HepG2 (cell line): ENCODE results near the gene CTDNEP1. TPM values are rescaled to one million over a fixed set of nuclear protein-coding genes. Genes with fewer than 3 reads are reported as not detected.

ENCODE experiments used
- ATF7 ChIP-seq, 2 experiments: fragments of 450-650 bp in 1 of 2; sonication (generic) in 1 of 2; formaldehyde crosslinking in 1 of 2; IDR thresholded peaks; 2 replicates each; pipeline versions ENCODE4 v1.4.0 to v1.6.1; 2016 to 2020; ENCODE audit warnings: antibody characterized with exemption in 1 of 2, mild to moderate bottlenecking in 1 of 2, missing genetic modification reagents in 1 of 2
- BRCA1 ChIP-seq: sonication (generic); formaldehyde crosslinking; IDR thresholded peaks from 2 replicates; pipeline ENCODE4 v1.4.0; 2020; ENCODE audit warnings: missing genetic modification reagents
- HNF4G ChIP-seq, 2 experiments: sonication (generic) in 1 of 2; formaldehyde crosslinking in 1 of 2; IDR thresholded peaks; 2 replicates each; pipeline versions ENCODE4 v1.4.0 to v1.6.1; 2011 to 2020; ENCODE audit warnings: borderline replicate concordance in 2 of 2, low read depth in 2 of 2, mild to moderate bottlenecking in 2 of 2, low read length in 1 of 2, missing genetic modification reagents in 1 of 2, moderate library complexity in 1 of 2
- IKZF5 ChIP-seq: IDR thresholded peaks from 2 replicates; pipeline ENCODE4 v1.6.1; 2018; ENCODE audit warnings: missing genetic modification reagents, mild to moderate bottlenecking, missing compliant biosample characterization
- KDM3A ChIP-seq: IDR thresholded peaks from 2 replicates; pipeline ENCODE4 v1.6.1; 2018; ENCODE audit warnings: low read depth, missing compliant biosample characterization
- KDM6A ChIP-seq: IDR thresholded peaks from 2 replicates; pipeline ENCODE4 v1.6.1; 2016; ENCODE audit warnings: low read depth
- STAT6 ChIP-seq: sonication (generic); formaldehyde crosslinking; IDR thresholded peaks from 2 replicates; pipeline ENCODE4 v1.4.0; 2020; ENCODE audit warnings: missing genetic modification reagents, mild to moderate bottlenecking, borderline replicate concordance
- TBX2 ChIP-seq: sonication (generic); formaldehyde crosslinking; IDR thresholded peaks from 2 replicates; pipeline ENCODE4 v1.5.0; 2020; ENCODE audit warnings: missing genetic modification reagents, mild to moderate bottlenecking, borderline replicate concordance
- ZNF382 ChIP-seq: sonication (generic); formaldehyde crosslinking; IDR thresholded peaks from 2 replicates; pipeline ENCODE4 v1.5.0; 2020; ENCODE audit warnings: missing genetic modification reagents, mild to moderate bottlenecking, borderline replicate concordance
- ZNF543 ChIP-seq: sonication (generic); formaldehyde crosslinking; IDR thresholded peaks from 2 replicates; pipeline ENCODE4 v1.4.0; 2020; ENCODE audit warnings: mild to moderate bottlenecking, missing genetic modification reagents
- ZNF766 ChIP-seq: sonication (generic); formaldehyde crosslinking; IDR thresholded peaks from 2 replicates; pipeline ENCODE4 v1.5.0; 2020; ENCODE audit warnings: missing genetic modification reagents, borderline replicate concordance
- polyA plus RNA-seq, 8 experiments: library from polyadenylated mRNA; depleted of rRNA in 3 of 8; stranded (reverse) in 7 of 8; unstranded in 1 of 8; fragments of >200 nt; fragmentation: Illumina TruSeq in 4 of 8; extraction: Trizol in 4 of 8; gene quantifications; 2 replicates each; pipeline versions ENCODE4 v1.2.1 to v1.2.3, GENCODE V29; 2011 to 2016; ENCODE audit warnings: low read depth in 4 of 8, missing spikeins in 1 of 8, mixed read lengths in 1 of 8; ENCODE audit not compliant: insufficient read depth in 1 of 8
- total RNA-seq, 5 experiments: library from RNA; depleted of rRNA; stranded (reverse); fragments of >200 nt; fragmentation: Illumina TruSeq; extraction: Trizol; gene quantifications; 2 replicates each; pipeline ENCODE4 v1.2.3, GENCODE V29; 2016; ENCODE audit warnings: low read depth in 1 of 5
- TF ChIP-seq, protein P1 (sequence below): sonication (generic); formaldehyde crosslinking; IDR thresholded peaks from 2 replicates; pipeline ENCODE4 v1.8.0; 2023; ENCODE audit warnings: mild to moderate bottlenecking, missing genetic modification reagents
- TF ChIP-seq, protein P2 (sequence below), 2 experiments: fragments of 450-650 bp in 1 of 2; sonication (generic) in 1 of 2; formaldehyde crosslinking; IDR thresholded peaks; 2 replicates each; pipeline versions ENCODE4 v1.5.0 to v1.8.0; 2020 to 2022; ENCODE audit warnings: mild to moderate bottlenecking in 1 of 2, missing genetic modification reagents in 1 of 2

The CTDNEP1 gene
- total and polyA plus RNA-seq, 2 of the 13 experiments (the other 11 are each of a cell fraction or from before 2014, with no cell fraction given): 19.8 to 118 TPM

- TF ChIP-seq, protein P1, sequence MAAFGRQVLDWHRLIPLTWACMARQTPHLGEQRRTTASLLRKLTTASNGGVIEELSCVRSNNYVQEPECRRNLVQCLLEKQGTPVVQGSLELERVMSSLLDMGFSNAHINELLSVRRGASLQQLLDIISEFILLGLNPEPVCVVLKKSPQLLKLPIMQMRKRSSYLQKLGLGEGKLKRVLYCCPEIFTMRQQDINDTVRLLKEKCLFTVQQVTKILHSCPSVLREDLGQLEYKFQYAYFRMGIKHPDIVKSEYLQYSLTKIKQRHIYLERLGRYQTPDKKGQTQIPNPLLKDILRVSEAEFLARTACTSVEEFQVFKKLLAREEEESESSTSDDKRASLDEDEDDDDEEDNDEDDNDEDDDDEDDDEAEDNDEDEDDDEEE (CRISPR knock-in tag): 0 out of 2 replicates have a peak, but pooled peaks have one; percentile 47
- TF ChIP-seq HNF4G (IDR thresholded peaks at IDR 0.05; ENCODE audit: borderline replicate concordance, low read depth, low read length) (no peak), HNF4G (CRISPR knock-in tag; IDR thresholded peaks at IDR 0.05; ENCODE audit: borderline replicate concordance, low read depth) (peak; percentile 38; the same call in 1 of the 2 replicates), KDM6A (CRISPR knock-in tag) (0 out of 2 replicates have a peak, but pooled peaks have one; percentile 26), STAT6 (CRISPR knock-in tag) (no peak), IKZF5 (peak; percentile 64), ATF7 (IDR thresholded peaks at IDR 0.05) (no peak), ATF7 (CRISPR knock-in tag; IDR thresholded peaks at IDR 0.05) (peak; percentile 31; the same call in 1 of the 2 replicates), KDM3A (CRISPR knock-in tag) (0 out of 2 replicates have a peak, but pooled peaks have one; percentile 54), ZNF382 (no peak), BRCA1 (no peak), TBX2 (CRISPR knock-in tag) (peak; percentile 48), ZNF543 (CRISPR knock-in tag) (0 out of 2 replicates have a peak, but pooled peaks have one; percentile 43), ZNF766 (CRISPR knock-in tag) (0 out of 2 replicates have a peak, but pooled peaks have one; percentile 33)
- TF ChIP-seq, protein P2, sequence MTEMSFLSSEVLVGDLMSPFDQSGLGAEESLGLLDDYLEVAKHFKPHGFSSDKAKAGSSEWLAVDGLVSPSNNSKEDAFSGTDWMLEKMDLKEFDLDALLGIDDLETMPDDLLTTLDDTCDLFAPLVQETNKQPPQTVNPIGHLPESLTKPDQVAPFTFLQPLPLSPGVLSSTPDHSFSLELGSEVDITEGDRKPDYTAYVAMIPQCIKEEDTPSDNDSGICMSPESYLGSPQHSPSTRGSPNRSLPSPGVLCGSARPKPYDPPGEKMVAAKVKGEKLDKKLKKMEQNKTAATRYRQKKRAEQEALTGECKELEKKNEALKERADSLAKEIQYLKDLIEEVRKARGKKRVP (CRISPR knock-in tag; IDR thresholded peaks at IDR 0.05): no peak
Observed at GRCh38 chr17:7242717-7243452, 8.6 kb downstream of the CTDNEP1 start (continued).
